Sigmoid colon (tissue), 4 donors: ENCODE results near the gene MAPK6.

Source experiments
- CTCF ChIP-seq, 4 experiments: fragments of 450-650 bp in 3 of 4; fragments of 200-600 bp in 1 of 4; IDR thresholded peaks; one replicate each; pipeline ENCODE4 v1.5.1; 2016 to 2019; ENCODE audit warnings: antibody characterized with exemption in 4 of 4, mild to moderate bottlenecking in 3 of 4, moderate library complexity in 2 of 4
- EP300 ChIP-seq, 4 donors: sonication (generic); formaldehyde crosslinking; IDR thresholded peaks; one replicate each; pipeline ENCODE4 v1.6.1; 2017; ENCODE audit warnings: antibody characterized with exemption in 4 of 4

DNA sequence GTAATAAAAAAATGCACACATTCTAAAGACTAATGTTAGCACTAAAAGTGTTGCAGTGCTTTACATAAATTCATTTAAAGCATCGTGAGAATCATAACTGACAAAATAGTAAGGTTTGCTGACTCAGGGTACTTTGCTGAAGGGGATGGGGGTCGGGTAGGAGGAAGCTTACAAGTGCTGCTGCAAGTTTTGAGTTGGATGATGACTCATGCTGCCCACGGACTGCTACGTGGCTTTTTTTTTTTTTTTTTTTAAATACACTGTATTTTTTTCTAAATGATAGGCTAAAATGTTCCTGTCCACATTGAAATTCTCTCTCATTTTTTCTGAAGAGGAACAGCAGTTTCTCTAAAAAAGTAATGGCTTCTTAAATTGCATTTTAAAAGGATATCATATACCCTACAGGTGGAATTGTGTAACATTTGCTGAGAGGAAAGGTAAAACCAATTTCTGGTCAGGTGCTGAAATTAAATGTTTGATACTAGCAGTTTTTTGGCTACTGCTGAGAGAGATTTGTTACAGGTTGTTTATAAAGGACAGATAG lies 2.2 kb downstream of the MAPK6 start:
- TF ChIP-seq CTCF (IDR thresholded peaks at IDR 0.05) (no peak), EP300 (IDR thresholded peaks at IDR 0.05) (no peak)
